Lower lobe of right lung (tissue), 2 donors: ENCODE data around the gene SIGLEC5. TPM values are rescaled to one million over a fixed set of nuclear protein-coding genes. Genes with fewer than 3 reads are reported as not detected.

Experiments used
- ATAC-seq, 2 donors: fragments of 200-7000 bp; cut with Tn5 transposase; one replicate each; pipeline ENCODE4 v1.9.1; 2020 to 2022; ENCODE audit warnings: mild to moderate bottlenecking in 2 of 2, moderate library complexity in 2 of 2
- DNase-seq: peaks from one replicate; pipeline ENCODE4 v3.0.0-alpha.2; 2020
- H3K27ac ChIP-seq: fragments of 200-600 bp; one replicate; pipeline ENCODE4 v1.8.0; 2022
- H3K27me3 ChIP-seq: fragments of 200-600 bp; one replicate; pipeline ENCODE4 v1.8.0; 2022; ENCODE audit warnings: low read depth
- H3K36me3 ChIP-seq: fragments of 200-600 bp; one replicate; pipeline ENCODE4 v1.8.0; 2022; ENCODE audit warnings: mild to moderate bottlenecking
- H3K4me1 ChIP-seq: fragments of 200-600 bp; one replicate; pipeline ENCODE4 v1.8.0; 2022
- H3K4me3 ChIP-seq: fragments of 200-600 bp; one replicate; pipeline ENCODE4 v1.8.0; 2022; ENCODE audit warnings: mild to moderate bottlenecking
- H3K9me3 ChIP-seq: fragments of 200-600 bp; one replicate; pipeline ENCODE4 v1.8.0; 2022
- intact Hi-C: fragments of 100-400 bp; cut with DNase I; formaldehyde crosslinking; loops from one replicate; pipeline ENCODE4 v1.11.0; 2022
- total RNA-seq: library from RNA; stranded (reverse); fragmentation: NEBNext Ultra II Directional; extraction: Animal tissue kit (Norgen Biotek cat#: 25700); gene quantifications from one replicate; pipeline ENCODE4 v1.2.1, GENCODE V29; 2021
- TF ChIP-seq, protein P1 (sequence below): fragments of 200-600 bp; IDR thresholded peaks from one replicate; pipeline ENCODE4 v1.8.0; 2022; ENCODE audit warnings: antibody characterized with exemption, mild to moderate bottlenecking
- donor health status: DM: no; HTN: yes; CAD: no; lungs with severe emphysema.

Gene SIGLEC5
- total RNA-seq, 1 donor from 2014 or later, result 3.1 TPM

DNA sequence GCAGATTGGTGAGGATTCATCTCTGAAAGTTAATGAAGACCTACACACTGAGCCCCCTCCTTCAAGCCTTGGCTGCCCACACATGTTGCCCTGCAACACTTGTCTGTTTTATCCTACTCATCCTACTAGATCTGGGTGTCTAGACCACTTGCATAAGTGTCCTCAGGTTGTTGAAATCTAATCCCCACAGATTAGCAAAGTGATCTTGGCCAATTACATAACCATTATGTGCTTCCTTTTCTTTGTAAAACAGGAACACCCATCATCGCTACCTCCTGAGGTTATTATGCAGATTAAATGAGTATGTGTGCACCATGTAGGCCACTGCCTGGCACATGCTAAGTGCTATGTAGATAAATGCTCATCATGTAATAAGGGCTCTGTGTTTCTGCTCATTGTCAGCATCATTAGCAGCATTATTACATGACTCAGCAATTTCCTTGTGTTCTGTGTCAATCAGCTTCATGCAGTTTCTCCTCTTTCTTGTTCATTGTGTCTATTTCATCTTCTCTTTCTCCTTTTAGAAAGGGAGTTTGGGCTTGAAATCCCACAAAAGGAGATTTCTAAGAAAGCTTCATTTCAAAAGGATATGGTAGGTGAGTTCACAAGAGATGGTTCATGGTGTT lies 44.0 kb downstream of the SIGLEC5 start:
- Histone ChIP-seq H3K9me3 (peaks cover 13% of the 10 kb centered on the region), H3K4me1 (no peaks in the 10 kb centered on the region), H3K27me3 (no peaks in the 10 kb centered on the region), H3K27ac (no peak overlapping the region), H3K36me3 (peaks cover 61% of the 10 kb centered on the region), H3K4me3 (no peak overlapping the region)
- DNase-seq, result no peak
- peak in 1 of 2 donors; percentile 27 for ATAC-seq
- TF ChIP-seq, protein P1, sequence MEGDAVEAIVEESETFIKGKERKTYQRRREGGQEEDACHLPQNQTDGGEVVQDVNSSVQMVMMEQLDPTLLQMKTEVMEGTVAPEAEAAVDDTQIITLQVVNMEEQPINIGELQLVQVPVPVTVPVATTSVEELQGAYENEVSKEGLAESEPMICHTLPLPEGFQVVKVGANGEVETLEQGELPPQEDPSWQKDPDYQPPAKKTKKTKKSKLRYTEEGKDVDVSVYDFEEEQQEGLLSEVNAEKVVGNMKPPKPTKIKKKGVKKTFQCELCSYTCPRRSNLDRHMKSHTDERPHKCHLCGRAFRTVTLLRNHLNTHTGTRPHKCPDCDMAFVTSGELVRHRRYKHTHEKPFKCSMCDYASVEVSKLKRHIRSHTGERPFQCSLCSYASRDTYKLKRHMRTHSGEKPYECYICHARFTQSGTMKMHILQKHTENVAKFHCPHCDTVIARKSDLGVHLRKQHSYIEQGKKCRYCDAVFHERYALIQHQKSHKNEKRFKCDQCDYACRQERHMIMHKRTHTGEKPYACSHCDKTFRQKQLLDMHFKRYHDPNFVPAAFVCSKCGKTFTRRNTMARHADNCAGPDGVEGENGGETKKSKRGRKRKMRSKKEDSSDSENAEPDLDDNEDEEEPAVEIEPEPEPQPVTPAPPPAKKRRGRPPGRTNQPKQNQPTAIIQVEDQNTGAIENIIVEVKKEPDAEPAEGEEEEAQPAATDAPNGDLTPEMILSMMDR, result no peak
- intact Hi-C loops, result no loop called here

DNA sequence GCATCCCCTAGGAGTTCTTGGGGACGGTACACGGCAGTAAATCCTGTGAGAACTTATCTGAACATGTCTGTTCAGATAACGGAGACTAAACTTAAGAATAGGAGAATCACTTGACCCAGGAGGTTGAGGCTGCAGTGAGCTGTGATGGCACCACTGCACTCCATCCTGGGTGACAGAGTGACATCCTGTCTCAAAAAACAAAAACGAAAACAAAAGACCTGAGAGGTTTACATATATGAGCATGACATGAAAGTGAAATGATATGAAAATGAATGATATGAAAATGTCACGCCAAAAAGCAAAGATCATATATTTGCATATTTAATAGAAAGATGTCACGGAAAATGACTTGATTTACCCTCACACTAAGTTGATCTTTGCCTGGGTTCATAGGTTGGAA lies 53.4 kb downstream of the SIGLEC5 start:
- H3K4me1 ChIP-seq, result peaks cover 20% of the 10 kb centered on the region
- H3K27ac ChIP-seq, result no peak overlapping the region
- no peak overlapping the region for H3K4me3 ChIP-seq
- DNase-seq (no peak), ATAC-seq (no peak)
- no peaks in the 10 kb centered on the region for H3K9me3 ChIP-seq
- intact Hi-C loops, result no loop called here
- TF ChIP-seq, protein P1, result no peak
- no peaks in the 10 kb centered on the region for H3K27me3 ChIP-seq
- H3K36me3 ChIP-seq, result peaks cover 67% of the 10 kb centered on the region

DNA sequence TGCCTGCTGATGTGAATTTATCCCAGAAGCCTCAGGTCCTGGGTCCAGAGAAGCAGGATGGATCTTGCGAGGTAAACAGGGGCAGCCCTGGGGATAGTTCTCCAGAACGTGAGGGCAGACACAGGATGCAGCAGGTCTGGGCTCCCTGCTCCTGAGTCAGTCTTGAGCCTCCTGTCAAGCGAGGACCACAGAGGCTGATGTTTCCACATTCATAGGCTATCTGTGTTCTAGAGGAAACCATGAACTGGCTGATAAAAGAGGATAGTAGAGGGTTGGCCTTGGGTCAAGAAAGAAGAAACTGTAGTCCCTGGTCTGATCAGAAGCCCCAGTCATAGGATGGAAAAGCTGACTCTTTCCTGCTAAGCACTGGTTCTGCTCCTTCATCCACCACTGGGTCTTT lies 56.9 kb downstream of the SIGLEC5 start:
- DNase-seq (no peak), ATAC-seq (no peak)
- TF ChIP-seq, protein P1, result no peak
- H3K27ac ChIP-seq, result no peak overlapping the region
- intact Hi-C loops, result no loop called here
- peaks cover 41% of the 10 kb centered on the region for H3K36me3 ChIP-seq
- no peak overlapping the region for H3K4me3 ChIP-seq
- no peaks in the 10 kb centered on the region for H3K9me3 ChIP-seq
- no peaks in the 10 kb centered on the region for H3K27me3 ChIP-seq
- H3K4me1 ChIP-seq, result peaks cover 22% of the 10 kb centered on the region

DNA sequence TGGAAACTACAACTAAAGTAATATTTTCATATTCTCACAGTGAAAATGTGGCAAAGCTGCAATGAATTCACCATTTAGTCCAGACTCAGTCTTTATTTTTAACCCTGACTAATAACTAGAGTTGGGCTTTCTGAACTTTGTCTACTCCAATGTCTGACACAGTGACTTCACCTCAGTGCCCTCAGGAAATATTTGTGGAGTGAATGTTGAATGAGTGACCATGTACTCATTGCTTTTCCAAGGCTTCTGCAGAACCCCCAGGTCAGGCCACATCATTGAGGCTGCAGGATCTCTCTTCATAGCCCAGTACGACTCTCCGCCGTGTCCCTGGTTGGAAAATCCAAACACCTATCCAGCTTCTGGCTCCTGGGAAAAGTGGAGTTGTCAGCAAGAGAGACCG lies 57.3 kb downstream of the SIGLEC5 start:
- ATAC-seq, result no peak
- intact Hi-C loops, result no loop called here
- H3K36me3 ChIP-seq, result peaks cover 38% of the 10 kb centered on the region
- H3K9me3 ChIP-seq, result no peaks in the 10 kb centered on the region
- H3K27me3 ChIP-seq, result no peaks in the 10 kb centered on the region
- peaks cover 22% of the 10 kb centered on the region for H3K4me1 ChIP-seq
- no peak overlapping the region for H3K4me3 ChIP-seq
- TF ChIP-seq, protein P1, result no peak
- DNase-seq, result no peak
- no peak overlapping the region for H3K27ac ChIP-seq

DNA sequence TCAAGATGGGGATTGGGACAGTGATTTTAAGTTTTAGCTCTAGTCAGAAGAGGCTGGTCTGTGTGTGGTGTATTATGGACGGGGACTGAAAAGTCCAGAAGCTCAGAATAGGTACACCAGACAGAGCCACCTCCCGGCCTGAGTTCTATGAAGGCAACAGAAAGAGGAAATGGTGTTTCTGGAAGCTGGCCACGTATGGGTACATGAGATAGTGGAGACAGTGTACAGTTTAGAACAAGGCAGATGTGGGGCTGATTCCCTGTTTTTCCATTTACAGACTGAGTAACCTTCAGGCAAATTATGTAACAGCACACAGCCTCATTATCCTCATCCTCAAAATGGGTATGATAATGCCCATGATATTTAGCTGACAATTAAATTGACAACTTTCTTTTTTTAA lies 57.8 kb downstream of the SIGLEC5 start:
- no peak for ATAC-seq
- DNase-seq, result no peak
- peaks cover 22% of the 10 kb centered on the region for H3K4me1 ChIP-seq
- peaks cover 38% of the 10 kb centered on the region for H3K36me3 ChIP-seq
- no peaks in the 10 kb centered on the region for H3K27me3 ChIP-seq
- H3K9me3 ChIP-seq, result no peaks in the 10 kb centered on the region
- TF ChIP-seq, protein P1, result no peak
- peak overlapping the region; percentile 64 for H3K4me3 ChIP-seq
- no peak overlapping the region for H3K27ac ChIP-seq
- intact Hi-C loops, result no loop called here
